ENCODE measurements around the gene CACNA1S. TPM values are rescaled to one million over a fixed set of nuclear protein-coding genes. Genes with fewer than 3 reads are reported as not detected.

CACNA1S gene
- total and polyA plus RNA-seq, 12 donors, result under 0.01 to 0.09 (median 0.05) TPM; not detected in 7

DNA sequence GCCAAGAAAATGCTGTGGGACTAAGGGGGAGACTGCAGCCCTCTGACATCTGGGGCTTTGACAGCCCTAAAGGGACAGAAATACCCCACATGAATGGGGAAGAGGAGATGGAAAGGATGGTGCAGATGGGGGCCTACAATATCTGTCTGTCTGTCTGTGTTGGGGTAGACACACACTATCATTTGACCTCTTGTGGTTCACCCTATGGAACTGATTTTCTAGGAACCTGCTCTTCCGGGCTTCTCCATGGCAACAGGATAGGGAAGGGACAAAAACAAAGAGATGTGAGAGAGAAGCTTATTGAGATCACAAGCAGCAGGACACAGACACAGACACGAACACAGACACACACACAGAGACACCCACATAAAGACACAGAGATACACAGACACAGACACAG lies 105.8 kb downstream of the CACNA1S start:
- peaks cover 0 to 4% (median 0%) of the 10 kb centered on the region in 9 donors for H3K4me1 ChIP-seq
- no peak overlapping the region for H3K27ac ChIP-seq
- no peak for DNase-seq
- intact Hi-C loops (cut with DNase I), result no loop called here
- TF ChIP-seq, protein P1, sequence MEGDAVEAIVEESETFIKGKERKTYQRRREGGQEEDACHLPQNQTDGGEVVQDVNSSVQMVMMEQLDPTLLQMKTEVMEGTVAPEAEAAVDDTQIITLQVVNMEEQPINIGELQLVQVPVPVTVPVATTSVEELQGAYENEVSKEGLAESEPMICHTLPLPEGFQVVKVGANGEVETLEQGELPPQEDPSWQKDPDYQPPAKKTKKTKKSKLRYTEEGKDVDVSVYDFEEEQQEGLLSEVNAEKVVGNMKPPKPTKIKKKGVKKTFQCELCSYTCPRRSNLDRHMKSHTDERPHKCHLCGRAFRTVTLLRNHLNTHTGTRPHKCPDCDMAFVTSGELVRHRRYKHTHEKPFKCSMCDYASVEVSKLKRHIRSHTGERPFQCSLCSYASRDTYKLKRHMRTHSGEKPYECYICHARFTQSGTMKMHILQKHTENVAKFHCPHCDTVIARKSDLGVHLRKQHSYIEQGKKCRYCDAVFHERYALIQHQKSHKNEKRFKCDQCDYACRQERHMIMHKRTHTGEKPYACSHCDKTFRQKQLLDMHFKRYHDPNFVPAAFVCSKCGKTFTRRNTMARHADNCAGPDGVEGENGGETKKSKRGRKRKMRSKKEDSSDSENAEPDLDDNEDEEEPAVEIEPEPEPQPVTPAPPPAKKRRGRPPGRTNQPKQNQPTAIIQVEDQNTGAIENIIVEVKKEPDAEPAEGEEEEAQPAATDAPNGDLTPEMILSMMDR (IDR thresholded peaks at IDR 0.05), result no peak
- H3K4me3 ChIP-seq, result no peak overlapping the region
- H3K9me3 ChIP-seq, result no peaks in the 10 kb centered on the region
- 72 to 73% methylated on average over 2 of the region's 2 CpGs for WGBS, 2 donors
- no peak for ATAC-seq
- peaks cover 0 to 34% (median 0%) of the 10 kb centered on the region in 9 donors for H3K36me3 ChIP-seq
- H3K27me3 ChIP-seq, result peaks cover 0 to 19% (median 4%) of the 10 kb centered on the region in 7 donors

DNA sequence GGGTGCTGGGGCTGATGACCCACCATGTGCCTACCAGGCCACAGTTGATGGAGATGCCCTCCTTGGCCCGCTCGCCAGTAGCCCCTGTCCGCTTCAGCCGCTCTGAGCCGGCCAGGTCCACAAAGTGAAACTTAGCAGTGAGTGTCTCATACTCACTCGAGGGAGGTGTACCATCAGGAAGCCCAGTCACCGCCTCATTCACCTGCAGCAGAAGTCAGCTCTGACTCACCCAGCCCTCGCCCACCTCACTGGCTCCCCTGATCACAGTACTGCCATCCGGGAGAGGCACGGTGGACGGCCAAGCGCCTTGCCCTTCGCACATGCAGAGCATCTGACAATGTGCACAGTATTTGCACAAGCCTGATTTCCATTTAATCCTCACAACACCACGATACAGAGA lies 107.5 kb downstream of the CACNA1S start:
- intact Hi-C loops (cut with DNase I), result no loop called here

DNA sequence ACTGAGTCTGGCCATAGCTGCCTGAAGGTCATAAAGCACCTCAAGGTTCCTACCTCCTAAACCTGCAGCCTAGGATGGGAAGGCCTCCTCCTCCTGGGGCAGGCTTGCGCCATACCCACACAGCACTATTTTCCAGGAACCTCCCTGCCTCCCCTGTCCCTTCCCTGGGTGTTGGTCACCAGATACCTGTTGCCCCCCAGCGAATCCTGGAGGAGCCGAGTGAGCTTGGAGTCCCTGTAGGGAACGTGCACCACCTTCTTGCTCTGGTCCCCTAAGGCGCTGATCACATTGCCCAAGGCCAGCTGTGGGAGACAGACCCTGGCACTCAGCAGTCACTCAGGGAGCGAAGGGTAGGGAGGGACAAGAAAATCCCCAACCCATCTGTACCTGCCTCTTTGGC lies 108.1 kb downstream of the CACNA1S start:
- no peak overlapping the region for H3K4me3 ChIP-seq
- no peaks in the 10 kb centered on the region for H3K9me3 ChIP-seq
- peaks cover 0 to 5% (median 0%) of the 10 kb centered on the region in 7 donors for H3K27me3 ChIP-seq
- TF ChIP-seq, protein P1 (IDR thresholded peaks at IDR 0.05), result no peak
- intact Hi-C loops (cut with DNase I), result no loop called here
- peaks cover 0 to 48% (median 0%) of the 10 kb centered on the region in 9 donors for H3K36me3 ChIP-seq
- DNase-seq (no peak), ATAC-seq (no peak)
- H3K27ac ChIP-seq, result no peak overlapping the region
- H3K4me1 ChIP-seq, result no peaks in the 10 kb centered on the region
- WGBS, 2 donors, result 96 to 98% methylated on average over 6 of the region's 6 CpGs

More for the DNA sequence above, 107.5 kb downstream of the CACNA1S start:
- H3K27ac ChIP-seq, result no peak overlapping the region
- H3K9me3 ChIP-seq, result no peaks in the 10 kb centered on the region
- no peak overlapping the region for H3K4me3 ChIP-seq
- TF ChIP-seq, protein P1 (IDR thresholded peaks at IDR 0.05), result no peak
- peaks cover 0 to 5% (median 0%) of the 10 kb centered on the region in 7 donors for H3K27me3 ChIP-seq
- peaks cover 0 to 44% (median 0%) of the 10 kb centered on the region in 9 donors for H3K36me3 ChIP-seq
- ATAC-seq, result no peak
- H3K4me1 ChIP-seq, result no peaks in the 10 kb centered on the region
- DNase-seq, result no peak
- WGBS, 2 donors, result 94 to 96% methylated on average over 14 of the region's 14 CpGs

DNA sequence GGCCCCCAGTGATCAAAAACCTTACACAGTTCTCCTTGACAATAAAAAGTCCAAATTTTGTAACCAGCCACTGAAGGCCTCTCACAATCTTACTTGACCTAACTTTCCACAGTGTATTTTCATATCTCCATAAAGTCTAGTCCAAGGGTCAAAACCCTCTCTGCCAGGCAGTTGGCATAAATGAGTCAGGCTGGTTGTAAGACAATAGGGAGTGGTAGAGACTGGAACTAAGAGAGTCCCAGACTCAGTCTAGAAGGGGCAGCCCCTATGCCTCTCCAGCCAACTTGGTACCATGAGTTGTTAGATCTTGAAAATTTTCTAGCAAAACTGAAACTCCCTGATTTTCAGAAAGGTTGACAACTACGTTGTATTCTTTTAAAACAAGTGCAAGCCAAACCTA lies 109.7 kb downstream of the CACNA1S start:
- TF ChIP-seq, protein P1 (IDR thresholded peaks at IDR 0.05), result no peak

More for the DNA sequence above, 109.7 kb downstream of the CACNA1S start:
- Histone ChIP-seq H3K9me3 (no peaks in the 10 kb centered on the region), H3K36me3 (peaks cover 0 to 63% (median 0%) of the 10 kb centered on the region in 9 donors), H3K27me3 (no peaks in the 10 kb centered on the region), H3K27ac (no peak overlapping the region), H3K4me3 (no peak overlapping the region), H3K4me1 (no peaks in the 10 kb centered on the region)
- ATAC-seq (no peak), DNase-seq (no peak)
- intact Hi-C loops (cut with DNase I), result no loop called here
- 98 to 100% methylated on average over 1 of the region's 1 CpG for WGBS, 2 donors
